Mucosa of rectum (tissue), 2 donors: ENCODE data around the gene SCN5A.

Experiments used
- H3K27ac ChIP-seq, 2 donors: one replicate each; pipeline ENCODE4 v1.7.0; 2013; ENCODE audit warnings: inconsistent platforms in 2 of 2, low read depth in 2 of 2, low read length in 2 of 2
- H3K27me3 ChIP-seq, 2 donors: one replicate each; pipeline ENCODE4 v1.7.0; 2013; ENCODE audit warnings: low read length in 2 of 2; ENCODE audit not compliant: control insufficient read depth in 2 of 2, insufficient read depth in 2 of 2
- H3K36me3 ChIP-seq, 2 donors: one replicate each; pipeline ENCODE4 v1.7.0; 2013; ENCODE audit warnings: low read length in 2 of 2; ENCODE audit not compliant: control insufficient read depth in 2 of 2, insufficient read depth in 2 of 2
- H3K4me1 ChIP-seq, 2 donors: one replicate each; pipeline ENCODE4 v1.7.0; 2013; ENCODE audit warnings: low read length in 2 of 2, mild to moderate bottlenecking in 1 of 2; ENCODE audit not compliant: control insufficient read depth in 2 of 2, insufficient read depth in 2 of 2
- H3K4me3 ChIP-seq, 2 donors: one replicate each; pipeline ENCODE4 v1.7.0; 2013; ENCODE audit warnings: low read length in 2 of 2
- H3K9ac ChIP-seq, 2 donors: one replicate each; pipeline ENCODE4 v1.7.0; 2013; ENCODE audit warnings: low read length in 2 of 2, low read depth in 1 of 2, mild to moderate bottlenecking in 1 of 2
- H3K9me3 ChIP-seq, 2 donors: one replicate each; pipeline ENCODE4 v1.7.0; 2013; ENCODE audit warnings: low read length in 2 of 2; ENCODE audit not compliant: control insufficient read depth in 2 of 2
- donor health status: healthy.
- donor health status: Normal muscosa, but diverticular disease.

Gene SCN5A

GRCh38 chr3:38555149-38555840 lies 94.2 kb downstream of the SCN5A start:
- H3K9ac ChIP-seq = no peak overlapping the region
- H3K36me3 ChIP-seq = no peaks in the 10 kb centered on the region
- H3K27me3 ChIP-seq = no peaks in the 10 kb centered on the region
- no peaks in the 10 kb centered on the region for H3K9me3 ChIP-seq
- no peak overlapping the region for H3K4me3 ChIP-seq
- H3K27ac ChIP-seq = no peak overlapping the region
- H3K4me1 ChIP-seq = no peaks in the 10 kb centered on the region

DNA sequence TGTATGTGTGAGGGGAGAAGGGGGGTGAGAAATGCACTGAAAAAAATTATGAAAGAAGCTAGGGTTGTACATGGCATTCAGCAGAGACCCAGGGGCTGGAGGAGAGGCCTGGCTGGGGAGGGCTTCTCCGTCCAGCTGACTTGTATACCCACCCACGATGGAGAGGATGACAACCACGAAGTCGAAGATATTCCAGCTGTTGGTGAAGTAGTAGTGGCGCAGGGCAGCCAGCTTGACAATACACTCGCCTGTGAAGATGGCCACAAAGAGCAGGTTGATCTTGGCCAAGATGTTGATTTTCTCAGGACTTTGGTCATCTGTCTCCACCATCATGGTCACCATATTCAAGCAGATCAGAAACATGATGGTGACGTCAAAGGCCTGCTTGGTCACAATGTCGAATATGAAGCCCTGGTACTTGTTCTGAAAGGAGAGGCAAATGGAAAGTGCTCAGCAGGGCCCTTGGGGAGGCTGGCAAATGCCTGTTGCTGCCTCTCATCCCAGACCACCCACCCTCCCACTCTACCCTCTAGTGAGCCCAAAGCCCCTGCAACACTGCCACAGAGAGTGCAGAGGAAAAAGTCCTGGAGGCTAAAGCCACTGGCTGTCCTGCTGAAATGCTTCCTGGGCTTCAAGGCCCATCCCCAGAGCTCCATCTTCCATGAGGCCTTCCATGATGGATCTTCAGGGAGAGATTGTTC lies 95.2 kb downstream of the SCN5A start:
- no peaks in the 10 kb centered on the region for H3K36me3 ChIP-seq
- no peak overlapping the region for H3K9ac ChIP-seq
- H3K4me3 ChIP-seq = no peak overlapping the region
- no peaks in the 10 kb centered on the region for H3K4me1 ChIP-seq
- H3K9me3 ChIP-seq = no peaks in the 10 kb centered on the region
- no peaks in the 10 kb centered on the region for H3K27me3 ChIP-seq
- H3K27ac ChIP-seq = no peak overlapping the region

DNA sequence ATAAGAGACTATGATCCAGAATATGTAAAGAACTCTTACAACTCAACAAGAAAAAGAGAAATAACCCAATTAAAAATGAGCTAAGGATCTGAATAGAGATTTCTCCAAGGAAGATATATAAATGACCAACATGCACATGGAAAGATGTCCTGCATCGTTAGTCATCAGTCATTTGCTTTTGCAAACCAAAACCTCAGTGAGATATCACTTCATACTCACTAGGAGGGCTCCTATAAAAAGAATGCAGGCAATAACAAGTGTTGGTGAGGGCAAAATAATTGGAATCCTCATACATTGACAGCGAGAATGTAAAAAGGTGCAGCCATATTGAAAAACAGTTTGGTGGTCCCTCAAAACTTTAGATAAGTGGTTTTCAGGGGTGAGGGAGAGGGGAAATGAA lies 96.4 kb downstream of the SCN5A start:
- H3K4me3 ChIP-seq = no peak overlapping the region
- H3K9ac ChIP-seq = no peak overlapping the region
- no peaks in the 10 kb centered on the region for H3K9me3 ChIP-seq
- no peaks in the 10 kb centered on the region for H3K4me1 ChIP-seq
- H3K36me3 ChIP-seq = no peaks in the 10 kb centered on the region
- no peak overlapping the region for H3K27ac ChIP-seq
- H3K27me3 ChIP-seq = no peaks in the 10 kb centered on the region

DNA sequence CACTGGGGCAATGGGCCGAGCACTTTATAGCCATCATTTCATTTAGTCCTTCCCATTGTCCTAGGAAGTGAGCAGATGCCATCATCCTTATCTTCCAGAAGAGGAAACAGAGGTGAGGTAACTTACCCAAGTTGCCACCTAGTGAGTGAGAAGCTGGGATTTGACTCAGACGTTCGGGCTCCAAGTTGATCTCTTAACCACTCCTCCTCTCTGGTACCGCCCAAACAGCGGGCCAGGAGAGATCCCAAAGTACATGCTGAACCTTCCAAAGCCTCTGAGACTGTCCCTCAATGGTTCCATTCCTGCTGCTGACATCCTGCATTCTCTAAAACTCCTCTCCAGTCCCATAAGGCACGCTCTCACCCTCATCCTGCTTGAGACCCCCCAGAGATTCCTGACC lies 97.1 kb downstream of the SCN5A start:
- Histone ChIP-seq H3K9me3 (no peaks in the 10 kb centered on the region), H3K27ac (no peak overlapping the region), H3K27me3 (no peaks in the 10 kb centered on the region), H3K9ac (no peak overlapping the region), H3K4me3 (no peak overlapping the region), H3K36me3 (no peaks in the 10 kb centered on the region), H3K4me1 (no peaks in the 10 kb centered on the region)

DNA sequence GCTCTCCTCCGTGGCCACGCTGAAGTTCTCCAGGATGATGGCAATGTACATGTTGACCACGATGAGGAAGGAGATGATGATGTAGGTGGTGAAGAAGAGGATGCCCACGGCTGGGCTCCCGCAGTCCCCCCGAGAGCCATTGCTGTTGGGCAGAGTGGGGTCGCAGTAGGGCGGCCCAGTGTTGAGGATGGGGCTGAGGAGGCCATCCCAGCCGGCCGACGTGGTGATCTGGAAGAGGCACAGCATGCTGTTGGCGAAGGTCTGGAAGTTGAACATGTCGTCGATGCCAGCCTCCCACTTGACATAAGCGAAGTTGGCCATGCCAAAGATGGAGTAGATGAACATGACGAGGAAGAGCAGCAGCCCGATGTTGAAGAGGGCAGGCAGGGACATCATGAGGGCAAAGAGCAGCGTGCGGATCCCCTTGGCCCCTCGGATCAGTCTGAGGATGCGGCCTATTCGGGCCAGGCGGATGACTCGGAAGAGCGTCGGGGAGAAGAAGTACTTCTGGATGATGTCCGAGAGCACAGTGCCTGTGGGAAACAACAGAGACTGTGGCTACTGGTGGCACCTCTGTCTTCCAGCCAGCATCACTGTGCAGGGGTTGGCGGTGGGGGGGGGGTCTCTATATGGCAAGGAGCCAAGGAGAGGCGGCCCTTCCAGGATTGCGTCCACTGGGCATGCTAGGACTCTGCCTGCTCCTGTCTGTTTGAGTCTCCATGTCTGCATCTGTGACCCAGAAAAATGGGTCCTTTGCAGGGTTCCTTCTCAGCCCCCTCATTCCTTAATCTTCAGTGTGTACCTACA lies 98.3 kb downstream of the SCN5A start:
- H3K27ac ChIP-seq = no peak overlapping the region
- no peaks in the 10 kb centered on the region for H3K9me3 ChIP-seq
- H3K9ac ChIP-seq = no peak overlapping the region
- no peak overlapping the region for H3K4me3 ChIP-seq
- H3K36me3 ChIP-seq = no peaks in the 10 kb centered on the region
- H3K4me1 ChIP-seq = no peaks in the 10 kb centered on the region
- no peaks in the 10 kb centered on the region for H3K27me3 ChIP-seq

DNA sequence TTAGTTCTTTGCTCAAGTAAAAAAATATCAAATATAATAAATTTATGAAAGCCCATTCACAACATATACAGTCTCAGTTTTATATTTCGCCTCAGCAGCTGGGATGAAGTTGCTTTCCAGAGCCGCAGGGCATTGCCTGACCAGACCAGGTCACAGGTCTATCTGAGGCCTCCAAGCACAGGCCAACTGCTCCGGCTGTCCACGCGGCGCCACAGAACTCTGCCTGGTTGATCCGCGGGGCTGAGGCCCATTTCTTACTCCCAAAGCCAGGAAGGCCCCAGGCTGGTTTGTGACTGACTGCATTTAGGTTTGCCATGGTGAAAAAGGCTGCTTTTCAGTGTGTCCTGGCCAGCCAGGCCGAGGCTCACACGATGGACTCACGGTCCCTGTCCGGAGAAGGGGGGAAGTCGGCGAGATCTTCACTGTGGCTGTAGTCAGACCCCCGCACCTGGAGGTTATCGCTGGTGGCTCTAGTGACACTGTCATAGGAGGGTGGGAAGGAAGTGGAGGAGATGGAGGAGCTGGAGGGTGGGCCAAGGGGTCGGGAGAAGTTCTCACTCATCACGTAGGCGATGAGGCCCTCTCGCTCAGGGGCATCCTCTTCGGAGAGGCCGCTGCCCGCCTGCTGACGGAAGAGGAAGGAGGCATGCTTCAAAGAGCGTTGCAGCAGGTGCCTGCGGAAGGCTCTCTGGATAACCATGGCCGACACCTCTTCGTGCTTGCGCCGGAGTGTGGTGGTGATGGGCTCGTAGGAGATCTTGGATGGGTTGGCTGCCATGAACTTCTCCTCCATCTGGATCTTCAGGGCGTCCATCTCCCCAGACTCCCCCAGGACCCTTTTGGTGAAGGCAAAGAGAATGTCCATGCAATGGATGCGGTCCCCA lies 99.3 kb downstream of the SCN5A start:
- Histone ChIP-seq H3K9me3 (no peaks in the 10 kb centered on the region), H3K9ac (no peak overlapping the region), H3K27me3 (no peaks in the 10 kb centered on the region), H3K36me3 (no peaks in the 10 kb centered on the region), H3K4me1 (no peaks in the 10 kb centered on the region), H3K27ac (no peak overlapping the region), H3K4me3 (no peak overlapping the region)

DNA sequence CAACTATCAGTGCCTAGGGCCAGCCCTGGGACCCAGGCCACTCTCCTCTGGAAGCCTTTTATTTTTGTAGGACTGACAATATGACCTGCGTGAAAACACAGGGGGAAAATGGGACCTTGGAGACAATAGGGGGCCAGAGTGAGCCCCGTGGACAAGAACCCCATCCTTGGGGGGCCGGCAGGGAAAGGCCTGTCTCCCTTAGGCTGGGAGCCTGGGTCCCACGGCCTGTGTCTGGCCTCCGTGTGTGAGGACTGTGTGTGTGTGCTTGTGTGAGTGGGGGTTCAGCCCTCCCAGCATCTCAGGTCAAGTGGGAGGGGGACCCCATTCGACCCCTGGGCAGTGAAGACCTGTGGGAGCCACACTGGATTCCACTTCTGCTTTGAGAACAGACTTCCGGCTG lies 100.0 kb downstream of the SCN5A start:
- no peak overlapping the region for H3K27ac ChIP-seq
- no peak overlapping the region for H3K4me3 ChIP-seq
- H3K27me3 ChIP-seq = no peaks in the 10 kb centered on the region
- H3K9me3 ChIP-seq = no peaks in the 10 kb centered on the region
- no peaks in the 10 kb centered on the region for H3K4me1 ChIP-seq
- H3K36me3 ChIP-seq = no peaks in the 10 kb centered on the region
- no peak overlapping the region for H3K9ac ChIP-seq

GRCh38 chr3:38549082-38549481 lies 100.4 kb downstream of the SCN5A start:
- Histone ChIP-seq H3K9ac (no peak overlapping the region), H3K4me3 (no peak overlapping the region), H3K4me1 (no peaks in the 10 kb centered on the region), H3K36me3 (no peaks in the 10 kb centered on the region), H3K27me3 (no peaks in the 10 kb centered on the region), H3K27ac (no peak overlapping the region), H3K9me3 (no peaks in the 10 kb centered on the region)

DNA sequence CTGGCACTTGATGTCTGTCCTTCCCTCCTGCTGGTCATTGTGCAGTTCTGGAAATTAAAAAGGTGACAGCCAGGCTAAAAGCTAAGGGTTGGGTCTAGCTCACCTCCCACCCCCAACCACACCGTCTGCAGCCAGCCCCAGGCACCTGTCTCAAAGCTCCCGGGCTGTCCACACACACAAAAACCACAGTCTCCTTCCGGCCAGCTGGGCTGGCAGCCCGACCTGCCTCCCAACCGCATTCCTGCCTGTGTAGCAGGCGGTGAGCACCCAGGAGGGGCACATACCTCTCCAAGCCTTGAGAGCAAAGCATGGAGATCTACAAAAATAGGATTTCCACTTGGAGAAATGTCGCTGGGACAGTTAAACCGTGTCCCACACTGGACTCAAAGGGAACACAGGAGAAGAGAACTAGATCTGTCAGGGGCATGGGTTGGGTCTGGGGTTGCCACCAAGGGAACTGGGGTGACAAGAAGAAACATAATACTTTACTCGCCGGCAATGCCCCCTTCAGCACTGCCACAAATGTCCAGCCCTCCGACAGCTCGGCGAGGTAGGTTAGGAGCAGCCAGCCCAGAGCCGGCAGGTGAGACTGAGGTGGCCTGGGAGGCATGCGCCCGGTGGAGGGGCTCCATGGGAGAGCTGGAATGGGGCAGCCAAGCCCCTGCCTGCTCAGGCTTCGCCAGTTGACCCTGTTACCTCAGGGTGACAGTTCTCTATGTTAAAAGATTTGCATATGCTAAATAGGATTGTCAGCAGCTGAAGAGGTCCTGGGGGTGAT lies 101.1 kb downstream of the SCN5A start:
- no peak overlapping the region for H3K4me3 ChIP-seq
- no peaks in the 10 kb centered on the region for H3K4me1 ChIP-seq
- no peaks in the 10 kb centered on the region for H3K27me3 ChIP-seq
- no peak overlapping the region for H3K27ac ChIP-seq
- no peaks in the 10 kb centered on the region for H3K36me3 ChIP-seq
- H3K9ac ChIP-seq = no peak overlapping the region
- H3K9me3 ChIP-seq = no peaks in the 10 kb centered on the region
